Dendritic cell treated with granulocyte-macrophage colony-stimulating factor and Interleukin-4, amounts not matched to agents 40 ng/mL and 50 ng/mL, for 4 days (primary cell): ENCODE data around the gene CERS1.

Source experiments
- H3K27ac Mint-ChIP-seq: one replicate; pipeline ENCODE4 v1.8.0; 2022; ENCODE audit warnings: mild to moderate bottlenecking, mixed read lengths
- H3K27me3 Mint-ChIP-seq: one replicate; pipeline ENCODE4 v1.8.0; 2022; ENCODE audit warnings: mild to moderate bottlenecking, mixed read lengths
- H3K36me3 Mint-ChIP-seq: one replicate; pipeline ENCODE4 v1.8.0; 2022; ENCODE audit warnings: low read depth, mixed read lengths
- H3K4me1 Mint-ChIP-seq: one replicate; pipeline ENCODE4 v1.8.0; 2022; ENCODE audit warnings: low read depth, mixed read lengths
- H3K4me3 Mint-ChIP-seq: one replicate; pipeline ENCODE4 v1.8.0; 2022; ENCODE audit warnings: mild to moderate bottlenecking, moderate library complexity, mixed read lengths
- H3K9me3 Mint-ChIP-seq: one replicate; pipeline ENCODE4 v1.8.0; 2022; ENCODE audit warnings: mixed read lengths
- intact Hi-C: fragments of 100-400 bp; cut with micrococcal nuclease; formaldehyde crosslinking; loops from one replicate; pipeline ENCODE4 v1.15.0; 2022

CERS1 gene

GRCh38 chr19:18865973-18866799, 29.8 kb downstream of the CERS1 start:
- intact Hi-C loops = no loop called here
- no peak overlapping the region for H3K4me3 Mint-ChIP-seq

GRCh38 chr19:18865106-18865972, 30.6 kb downstream of the CERS1 start:
- H3K4me1 Mint-ChIP-seq = peaks cover 25% of the 10 kb centered on the region
- H3K4me3 Mint-ChIP-seq = no peak overlapping the region
- H3K36me3 Mint-ChIP-seq = peaks cover 84% of the 10 kb centered on the region
- H3K27me3 Mint-ChIP-seq = peaks cover 27% of the 10 kb centered on the region
- intact Hi-C loops = no loop called here
- H3K27ac Mint-ChIP-seq = no peak overlapping the region
- H3K9me3 Mint-ChIP-seq = no peaks in the 10 kb centered on the region

More at GRCh38 chr19:18865973-18866799, 29.8 kb downstream of the CERS1 start:
- H3K27me3 Mint-ChIP-seq = peaks cover 34% of the 10 kb centered on the region
- peaks cover 75% of the 10 kb centered on the region for H3K36me3 Mint-ChIP-seq
- no peak overlapping the region for H3K27ac Mint-ChIP-seq
- H3K4me1 Mint-ChIP-seq = peaks cover 23% of the 10 kb centered on the region
- H3K9me3 Mint-ChIP-seq = no peaks in the 10 kb centered on the region

- no peak overlapping the region for H3K27ac Mint-ChIP-seq
- no peaks in the 10 kb centered on the region for H3K9me3 Mint-ChIP-seq
- H3K4me1 Mint-ChIP-seq = peaks cover 28% of the 10 kb centered on the region
- intact Hi-C loops = no loop called here
- peaks cover 98% of the 10 kb centered on the region for H3K36me3 Mint-ChIP-seq
- peaks cover 16% of the 10 kb centered on the region for H3K27me3 Mint-ChIP-seq
- no peak overlapping the region for H3K4me3 Mint-ChIP-seq
Measured at GRCh38 chr19:18863843-18864362, 32.1 kb downstream of the CERS1 start.

GRCh38 chr19:18862976-18863842, 32.7 kb downstream of the CERS1 start:
- H3K27me3 Mint-ChIP-seq = peaks cover 13% of the 10 kb centered on the region
- H3K9me3 Mint-ChIP-seq = no peaks in the 10 kb centered on the region

GRCh38 chr19:18861917-18862316, 34.0 kb downstream of the CERS1 start:
- no peak overlapping the region for H3K4me3 Mint-ChIP-seq
- H3K36me3 Mint-ChIP-seq = peaks cover 100% of the 10 kb centered on the region
- H3K27me3 Mint-ChIP-seq = no peaks in the 10 kb centered on the region
- peaks cover 35% of the 10 kb centered on the region for H3K4me1 Mint-ChIP-seq
- intact Hi-C loops = no loop called here
- peak overlapping the region; percentile 64 for H3K27ac Mint-ChIP-seq
- H3K9me3 Mint-ChIP-seq = no peaks in the 10 kb centered on the region

More at GRCh38 chr19:18862976-18863842, 32.7 kb downstream of the CERS1 start:
- Mint-ChIP-seq H3K27ac (no peak overlapping the region), H3K4me1 (peaks cover 28% of the 10 kb centered on the region), H3K36me3 (peaks cover 100% of the 10 kb centered on the region), H3K4me3 (no peak overlapping the region)
- intact Hi-C loops = no loop called here

- Mint-ChIP-seq H3K4me3 (no peak overlapping the region), H3K9me3 (no peaks in the 10 kb centered on the region), H3K27ac (peak overlapping the region; percentile 64), H3K27me3 (no peaks in the 10 kb centered on the region), H3K4me1 (peaks cover 33% of the 10 kb centered on the region), H3K36me3 (peaks cover 100% of the 10 kb centered on the region)
- intact Hi-C loops = no loop called here
Measured at GRCh38 chr19:18861235-18861634, 34.7 kb downstream of the CERS1 start.

- intact Hi-C loops = no loop called here
- no peaks in the 10 kb centered on the region for H3K9me3 Mint-ChIP-seq
- peak overlapping the region; percentile 64 for H3K27ac Mint-ChIP-seq
- H3K4me3 Mint-ChIP-seq = no peak overlapping the region
- H3K27me3 Mint-ChIP-seq = no peaks in the 10 kb centered on the region
- peaks cover 100% of the 10 kb centered on the region for H3K36me3 Mint-ChIP-seq
- H3K4me1 Mint-ChIP-seq = peaks cover 29% of the 10 kb centered on the region
Measured at GRCh38 chr19:18860725-18861124, 35.2 kb downstream of the CERS1 start.

GRCh38 chr19:18860302-18860700, 35.7 kb downstream of the CERS1 start:
- Mint-ChIP-seq H3K9me3 (no peaks in the 10 kb centered on the region), H3K4me3 (no peak overlapping the region), H3K27ac (no peak overlapping the region), H3K4me1 (peaks cover 29% of the 10 kb centered on the region), H3K36me3 (peaks cover 100% of the 10 kb centered on the region), H3K27me3 (no peaks in the 10 kb centered on the region)
- intact Hi-C loops = no loop called here

- peaks cover 100% of the 10 kb centered on the region for H3K36me3 Mint-ChIP-seq
- H3K9me3 Mint-ChIP-seq = no peaks in the 10 kb centered on the region
- H3K4me1 Mint-ChIP-seq = peaks cover 29% of the 10 kb centered on the region
- H3K27me3 Mint-ChIP-seq = no peaks in the 10 kb centered on the region
- intact Hi-C loops = no loop called here
- no peak overlapping the region for H3K27ac Mint-ChIP-seq
- no peak overlapping the region for H3K4me3 Mint-ChIP-seq
Measured at GRCh38 chr19:18859676-18860301, 36.2 kb downstream of the CERS1 start.

- peaks cover 29% of the 10 kb centered on the region for H3K4me1 Mint-ChIP-seq
- H3K27me3 Mint-ChIP-seq = no peaks in the 10 kb centered on the region
- intact Hi-C loops = no loop called here
- no peak overlapping the region for H3K27ac Mint-ChIP-seq
- no peak overlapping the region for H3K4me3 Mint-ChIP-seq
- H3K36me3 Mint-ChIP-seq = peaks cover 100% of the 10 kb centered on the region
- H3K9me3 Mint-ChIP-seq = no peaks in the 10 kb centered on the region
Measured at GRCh38 chr19:18858906-18859646, 36.9 kb downstream of the CERS1 start.

- Mint-ChIP-seq H3K27ac (no peak overlapping the region), H3K27me3 (no peaks in the 10 kb centered on the region), H3K4me3 (no peak overlapping the region), H3K9me3 (no peaks in the 10 kb centered on the region), H3K4me1 (peaks cover 29% of the 10 kb centered on the region), H3K36me3 (peaks cover 100% of the 10 kb centered on the region)
- intact Hi-C loops = no loop called here
Measured at GRCh38 chr19:18857223-18857622, 38.7 kb downstream of the CERS1 start.

GRCh38 chr19:18856385-18857126, 39.4 kb downstream of the CERS1 start:
- no peaks in the 10 kb centered on the region for H3K27me3 Mint-ChIP-seq
- H3K9me3 Mint-ChIP-seq = no peaks in the 10 kb centered on the region
- no peak overlapping the region for H3K4me3 Mint-ChIP-seq
- H3K36me3 Mint-ChIP-seq = peaks cover 100% of the 10 kb centered on the region
- no peak overlapping the region for H3K27ac Mint-ChIP-seq
- intact Hi-C loops = no loop called here
- peaks cover 23% of the 10 kb centered on the region for H3K4me1 Mint-ChIP-seq
